Activated T-cell treated with anti-CD3 and anti-CD28 coated beads, Interleukin-2, amount 50 U/mL, for 1 hour (primary cell): ENCODE data around the gene BHMT2.
A peak's percentile ranks its signal among the peaks of the same experiment; 100 is the strongest.

Experiments used
- DNase-seq: peaks from one replicate; pipeline ENCODE4 v3.0.0-alpha.2; 2020

The BHMT2 gene

GRCh38 chr5:79070350-79070667 is 742 bp downstream of the BHMT2 start:
- no peak for DNase-seq

DNA sequence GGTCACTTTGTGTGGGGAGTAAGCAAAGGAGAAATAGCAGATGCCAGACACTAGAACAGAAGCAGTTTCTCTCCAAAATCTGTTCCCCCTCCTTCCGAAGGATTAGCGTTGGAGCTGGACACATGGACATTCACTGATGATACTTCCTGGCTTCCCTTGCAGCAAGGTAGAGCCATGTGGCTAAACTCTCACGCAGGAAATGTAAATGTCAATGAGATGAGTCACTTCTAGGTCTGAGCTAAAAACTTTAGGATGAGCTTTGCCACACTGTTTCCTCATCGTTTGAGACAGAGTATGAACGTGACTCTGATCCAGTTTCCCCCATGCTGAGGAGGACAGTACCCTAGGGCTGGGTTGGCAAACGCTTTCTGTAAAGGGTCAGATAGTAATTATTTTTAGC is 5.1 kb downstream of the BHMT2 start:
- DNase-seq = no peak

GRCh38 chr5:79075646-79076426 is 6.3 kb downstream of the BHMT2 start:
- DNase-seq = no peak

DNA sequence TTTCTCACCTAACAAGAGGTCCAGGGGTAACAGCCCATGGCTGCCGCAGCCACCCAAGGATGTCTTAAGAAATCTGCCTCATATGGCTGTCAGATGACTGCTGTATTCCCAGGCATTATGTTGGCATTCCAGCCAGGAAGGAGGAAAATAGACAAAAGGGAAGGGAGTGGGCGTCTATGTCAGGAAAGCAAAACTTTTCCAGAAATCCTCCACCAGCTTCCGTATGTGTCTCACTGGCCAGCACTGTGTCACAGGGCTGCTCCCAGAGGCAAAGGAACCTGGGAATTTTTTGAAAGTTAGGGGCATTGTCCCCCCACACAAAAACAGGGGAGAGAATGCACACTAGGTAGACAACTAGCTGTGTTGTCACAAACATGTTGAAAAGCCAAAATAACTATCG is 7.3 kb downstream of the BHMT2 start:
- DNase-seq = no peak

GRCh38 chr5:79077680-79078365 is 8.3 kb downstream of the BHMT2 start:
- DNase-seq = no peak

DNA sequence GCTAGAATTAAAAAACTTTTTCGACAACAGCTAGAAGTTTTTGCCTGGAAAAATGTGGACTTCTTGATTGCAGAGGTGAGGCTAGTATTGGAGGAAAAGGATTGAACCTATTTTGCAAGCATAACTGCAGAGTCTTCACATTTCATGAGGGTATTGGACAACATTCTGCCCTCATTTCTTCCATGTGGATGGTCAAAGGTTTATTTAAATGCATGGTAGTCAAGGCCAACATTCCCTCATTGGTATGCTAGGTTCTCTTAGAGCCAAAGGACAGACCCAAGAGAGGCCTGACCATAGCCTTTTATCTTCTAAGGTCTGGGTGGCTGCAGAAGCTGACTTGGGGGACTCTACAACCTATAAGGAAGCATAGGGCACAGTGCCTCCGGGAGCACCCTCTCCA is 11.2 kb downstream of the BHMT2 start:
- no peak for DNase-seq

GRCh38 chr5:79081779-79082178 is 12.2 kb downstream of the BHMT2 start:
- DNase-seq = no peak

GRCh38 chr5:79086116-79086515 is 16.5 kb downstream of the BHMT2 start:
- no peak for DNase-seq

DNA sequence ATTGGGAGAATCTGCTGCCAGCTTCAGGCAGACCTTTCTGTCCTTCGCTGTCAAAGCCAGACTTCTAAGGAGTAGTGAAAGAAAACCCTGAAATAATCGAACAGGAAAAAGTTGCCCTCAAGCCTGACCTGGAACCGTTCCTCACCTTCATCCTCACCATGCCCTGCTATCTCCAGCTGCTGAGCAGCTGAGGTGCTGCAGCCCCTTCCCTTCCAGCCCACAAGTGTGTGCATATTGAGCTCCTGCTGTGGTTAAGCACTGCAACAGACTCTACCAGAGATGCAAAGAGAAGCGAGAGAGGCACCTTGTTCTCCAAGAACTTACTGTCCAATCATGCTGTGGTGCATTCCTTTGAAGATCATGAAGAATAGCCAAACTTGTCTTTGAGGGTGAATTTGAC is 18.9 kb downstream of the BHMT2 start:
- DNase-seq = no peak

DNA sequence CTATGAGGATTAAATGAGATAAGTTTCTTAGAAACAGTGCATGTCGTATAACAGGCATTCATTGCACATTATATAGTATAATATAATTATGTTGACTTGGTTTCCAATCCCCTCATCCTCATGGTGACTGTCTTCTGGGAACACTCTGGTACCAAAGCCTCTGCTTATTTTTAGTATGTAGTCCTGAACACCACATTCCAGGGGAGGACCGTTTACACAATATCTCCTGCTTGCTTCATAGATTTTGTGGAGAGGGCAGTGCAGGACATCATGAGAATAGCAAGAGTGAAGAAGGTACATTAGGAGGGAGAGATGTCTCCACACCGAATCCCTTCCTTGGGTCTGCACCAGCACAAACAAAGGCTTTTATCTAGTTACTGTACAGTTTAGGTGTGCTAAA is 21.5 kb downstream of the BHMT2 start:
- DNase-seq = no peak

DNA sequence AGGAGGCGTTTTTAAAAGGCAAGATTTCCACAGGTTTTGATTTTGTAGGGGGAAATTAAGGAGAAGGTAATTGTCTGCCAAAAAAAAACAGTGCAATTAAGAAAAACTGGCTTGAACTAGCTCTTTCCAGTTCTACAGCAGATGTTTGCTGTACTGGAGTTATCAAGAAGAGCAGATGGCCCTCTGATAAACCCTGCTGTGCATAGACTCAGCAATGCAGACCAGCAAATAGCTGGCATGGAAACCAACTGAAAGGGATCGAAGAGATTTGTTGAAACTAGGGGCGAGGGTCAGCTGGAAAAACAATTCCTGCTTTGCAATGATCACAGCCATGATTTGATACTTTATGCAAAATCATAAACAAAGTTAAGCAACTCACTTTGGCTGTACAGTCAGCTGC is 24.2 kb downstream of the BHMT2 start:
- no peak for DNase-seq

- DNase-seq = no peak
Observed at GRCh38 chr5:79105868-79106267, 36.3 kb downstream of the BHMT2 start.

- no peak for DNase-seq
Observed at GRCh38 chr5:79107020-79107796, 37.6 kb downstream of the BHMT2 start.

GRCh38 chr5:79108086-79108485 is 38.5 kb downstream of the BHMT2 start:
- no peak for DNase-seq

GRCh38 chr5:79108792-79109191 is 39.2 kb downstream of the BHMT2 start:
- DNase-seq = no peak

DNA sequence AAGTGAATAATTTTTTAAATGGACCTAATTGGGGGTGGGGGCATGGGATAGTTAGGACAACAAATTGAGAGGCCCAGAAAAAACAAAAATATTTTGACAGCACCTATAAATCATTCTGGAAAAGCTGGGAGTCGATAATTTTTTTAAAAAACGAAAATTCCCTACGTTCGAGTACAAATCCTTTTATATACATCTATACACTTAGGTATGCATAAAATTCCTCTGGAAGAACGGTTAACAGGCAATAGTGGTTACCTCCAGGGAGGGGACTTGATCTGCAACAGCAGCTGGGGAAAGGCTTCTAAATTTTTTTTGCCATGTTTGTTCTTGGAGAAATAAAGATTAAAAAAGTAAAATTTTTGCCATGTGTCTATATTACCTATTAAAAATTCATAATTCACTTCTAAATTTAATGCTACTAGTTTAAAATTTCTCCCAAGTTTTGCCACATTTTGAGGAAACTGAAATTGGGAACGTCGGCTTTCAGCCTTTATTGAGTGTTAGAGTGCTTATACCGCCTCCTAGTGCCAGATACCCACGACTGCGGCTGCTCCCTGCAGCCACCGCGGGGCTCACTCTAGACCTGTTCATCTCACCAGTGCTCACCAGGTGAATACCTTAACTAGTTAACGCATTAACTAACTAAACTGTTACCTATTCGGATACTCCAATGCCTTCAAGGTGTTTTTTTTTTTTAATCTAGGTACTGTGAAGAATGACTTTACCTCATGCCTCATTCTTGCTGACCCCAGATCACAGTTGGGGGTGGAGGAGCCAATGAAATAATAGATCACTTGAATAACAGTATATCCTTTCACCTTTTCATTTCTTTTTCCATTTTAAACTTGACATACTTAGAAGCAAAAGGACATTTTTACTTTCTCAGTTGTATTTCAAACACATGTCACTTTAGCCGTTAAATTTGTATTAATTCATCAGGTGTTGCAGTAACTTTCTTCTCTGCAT is 40.2 kb downstream of the BHMT2 start:
- peak; percentile 40 for DNase-seq

- no peak for DNase-seq
Observed at GRCh38 chr5:79111387-79111959, 41.9 kb downstream of the BHMT2 start, which contains the start of gene BHMT. BHMT (plus strand) TSS chr5:79111809; CDS start chr5:79111886, 77 bp downstream.

DNA sequence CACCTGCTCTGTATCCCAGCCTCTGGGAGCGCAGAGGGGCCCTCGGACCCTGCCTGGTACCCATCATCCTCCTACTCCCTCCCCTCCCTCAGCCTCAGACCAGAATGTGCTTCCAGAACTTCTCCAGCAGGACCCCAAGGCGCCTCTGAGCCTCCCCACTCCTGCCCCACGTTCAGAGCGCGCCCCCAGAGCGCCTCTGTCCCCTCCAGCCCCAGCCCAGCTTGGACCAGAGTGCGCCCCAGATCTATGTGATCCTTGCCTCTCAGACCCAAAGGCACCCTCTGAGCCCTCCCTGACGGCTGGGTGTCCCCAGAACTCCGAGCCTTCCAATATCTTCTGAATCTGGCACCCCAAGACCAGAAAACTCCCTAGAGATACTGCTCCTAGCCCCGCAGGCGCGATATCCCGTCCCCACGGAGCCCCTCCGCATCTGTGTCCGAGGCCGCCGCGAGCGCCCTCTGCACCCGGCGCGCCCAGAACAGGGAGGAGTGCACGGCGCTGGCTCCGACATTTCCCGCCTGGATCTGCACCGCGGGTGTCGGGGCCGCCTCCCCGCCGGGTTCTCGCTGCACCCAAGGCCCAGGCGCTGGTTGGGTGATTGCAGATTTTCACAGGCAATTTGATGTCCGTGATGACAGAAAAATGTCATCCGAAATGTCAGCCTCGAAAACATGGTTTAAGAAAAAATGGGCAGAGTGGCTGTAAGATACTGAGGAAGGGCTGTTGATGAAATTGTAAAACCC is 42.6 kb downstream of the BHMT2 start:
- no peak for DNase-seq

- DNase-seq = no peak
Observed at GRCh38 chr5:79112703-79113058, 43.1 kb downstream of the BHMT2 start.

- DNase-seq = no peak
Observed at GRCh38 chr5:79119486-79119885, 49.9 kb downstream of the BHMT2 start.

- no peak for DNase-seq
Observed at GRCh38 chr5:79120221-79120620, 50.7 kb downstream of the BHMT2 start.

DNA sequence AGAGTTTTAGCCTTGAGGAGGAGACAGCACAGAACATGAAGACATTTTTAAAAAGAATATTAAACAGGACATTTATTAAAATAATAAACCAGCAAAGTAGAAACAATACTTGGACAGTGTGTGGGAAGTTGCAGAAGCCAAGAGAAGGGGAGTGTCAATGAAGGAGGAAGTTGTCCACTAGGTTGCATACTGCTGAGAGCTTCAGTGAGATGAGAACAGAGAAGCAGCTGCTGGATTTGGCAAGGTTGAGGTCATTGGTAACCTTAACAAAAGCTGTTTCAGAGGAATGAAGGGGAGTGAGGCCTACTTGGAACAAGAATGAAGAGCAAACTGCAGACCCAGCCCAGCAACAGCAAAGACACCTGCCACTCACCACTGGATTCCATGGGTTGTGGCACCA is 53.4 kb downstream of the BHMT2 start:
- DNase-seq = no peak
